GM12878 (cell line): ENCODE results near the gene ZCRB1. TPM values are rescaled to one million over a fixed set of nuclear protein-coding genes. Genes with fewer than 3 reads are reported as not detected.
A peak's percentile ranks its signal among the peaks of the same experiment; 100 is the strongest.

Experiments
- ATF7 ChIP-seq: fragments of 450-650 bp; IDR thresholded peaks from 2 replicates; pipeline ENCODE4 v1.6.1; 2016; ENCODE audit warnings: low read depth, mild to moderate bottlenecking
- BMI1 ChIP-seq: fragments of 450-650 bp; IDR thresholded peaks from 2 replicates; pipeline ENCODE4 v1.6.1; 2016; ENCODE audit warnings: mild to moderate bottlenecking, moderate library complexity, borderline replicate concordance
- CBX5 ChIP-seq: sonication (generic); IDR thresholded peaks from 2 replicates; pipeline ENCODE4 v1.6.1; 2016; ENCODE audit warnings: low read depth, moderate library complexity, mild to moderate bottlenecking, inconsistent platforms
- CEBPB ChIP-seq, 2 experiments: fragments of 150-350 bp in 1 of 2; IDR thresholded peaks; 2 replicates each; pipeline ENCODE4 v1.6.1; 2012 to 2014; ENCODE audit warnings: low read depth in 2 of 2, low read length in 2 of 2, borderline replicate concordance in 1 of 2, inconsistent platforms in 1 of 2
- CHD2 ChIP-seq: IDR thresholded peaks from 2 replicates; pipeline ENCODE4 v1.6.1; 2011; ENCODE audit warnings: low read depth, low read length, improper control_type of control experiment, borderline replicate concordance
- DPF2 ChIP-seq: fragments of 450-650 bp; IDR thresholded peaks from 2 replicates; pipeline ENCODE4 v1.6.1; 2017; ENCODE audit warnings: mild to moderate bottlenecking
- EP300 ChIP-seq, 2 experiments: fragments of 150-350 bp in 1 of 2; IDR thresholded peaks; 2 replicates each; pipeline ENCODE4 v1.6.1; 2011 to 2012; ENCODE audit warnings: low read depth in 2 of 2, low read length in 2 of 2, borderline replicate concordance in 1 of 2, improper control_type of control experiment in 1 of 2, inconsistent platforms in 1 of 2; ENCODE audit not compliant: control insufficient read depth in 1 of 2
- FOXM1 ChIP-seq: IDR thresholded peaks from 2 replicates; pipeline ENCODE4 v1.6.1; 2012; ENCODE audit warnings: low read depth, mild to moderate bottlenecking, inconsistent platforms, low read length, moderate library complexity
- HDAC6 ChIP-seq: fragments of 200-600 bp; sonication (generic); IDR thresholded peaks from one replicate; pipeline ENCODE4 v1.8.0; 2017; ENCODE audit warnings: antibody characterized with exemption; ENCODE audit not compliant: unreplicated experiment
- IKZF2 ChIP-seq, 2 experiments: fragments of 450-650 bp; IDR thresholded peaks; 2 replicates each; pipeline ENCODE4 v1.6.1; 2017; ENCODE audit warnings: mild to moderate bottlenecking in 2 of 2, moderate library complexity in 2 of 2
- JUND ChIP-seq: IDR thresholded peaks from 2 replicates; pipeline ENCODE4 v1.6.1; 2012; ENCODE audit warnings: low read depth, mild to moderate bottlenecking, low read length, improper control_type of control experiment, moderate library complexity
- NFYA ChIP-seq: IDR thresholded peaks from 2 replicates; pipeline ENCODE4 v1.6.1; 2011; ENCODE audit warnings: low read depth, mild to moderate bottlenecking, low read length, improper control_type of control experiment, borderline replicate concordance
- RBBP5 ChIP-seq: fragments of 200-600 bp; sonication (generic); conservative IDR thresholded peaks from 2 replicates; pipeline ENCODE4 v1.6.1; 2016
- RELB ChIP-seq: fragments of 450-650 bp; IDR thresholded peaks from 2 replicates; pipeline ENCODE4 v1.6.1; 2017; ENCODE audit warnings: low read depth, mild to moderate bottlenecking, moderate library complexity
- SMAD1 ChIP-seq: fragments of 450-650 bp; IDR thresholded peaks from 2 replicates; pipeline ENCODE4 v1.6.1; 2018; ENCODE audit warnings: mild to moderate bottlenecking, low read depth; ENCODE audit not compliant: partially characterized antibody
- STAT3 ChIP-seq: IDR thresholded peaks from 2 replicates; pipeline ENCODE4 v1.6.1; 2011; ENCODE audit warnings: low read depth, low read length, improper control_type of control experiment
- TCF7 ChIP-seq: IDR thresholded peaks from 2 replicates; pipeline ENCODE4 v1.6.1; 2014; ENCODE audit warnings: antibody characterized with exemption, borderline replicate concordance
- ZNF622 ChIP-seq: fragments of 450-650 bp; IDR thresholded peaks from 2 replicates; pipeline ENCODE4 v1.6.1; 2017; ENCODE audit warnings: mild to moderate bottlenecking, inconsistent platforms
- polyA plus RNA-seq, 11 experiments: library from polyadenylated mRNA; depleted of rRNA in 4 of 11; unstranded in 6 of 11; stranded (reverse) in 5 of 11; fragments of >200 nt; fragmentation: Nextera tagmentation in 4 of 11; fragmentation: Illumina TruSeq in 1 of 11; extraction: Ambion mirVana in 4 of 11; extraction: Trizol in 1 of 11; gene quantifications; 1 replicate in 1 of 11; 2 replicates in 10 of 11; pipeline versions ENCODE4 v1.2.1 to v1.2.3, GENCODE V29; 2011 to 2016; ENCODE audit warnings: inconsistent platforms in 2 of 11, missing spikeins in 2 of 11, low read depth in 1 of 11
- total RNA-seq, 4 experiments: library from RNA; depleted of rRNA in 3 of 4; stranded (reverse); fragments of >200 nt in 3 of 4; fragmentation: Illumina TruSeq in 1 of 4; extraction: Trizol in 1 of 4; gene quantifications; 2 replicates each; pipeline versions ENCODE4 v1.2.1 to v1.2.3, GENCODE V29; 2013 to 2021
- TF ChIP-seq, protein P1 (sequence below): fragments of 450-650 bp; IDR thresholded peaks from 2 replicates; pipeline ENCODE4 v1.6.1; 2016; ENCODE audit warnings: mild to moderate bottlenecking
- TF ChIP-seq, protein P2 (sequence below): fragments of 150-350 bp; IDR thresholded peaks from 2 replicates; pipeline ENCODE4 v1.6.1; 2016; ENCODE audit warnings: low read depth, low read length
- TF ChIP-seq, protein P3 (sequence below): fragments of 450-650 bp; conservative IDR thresholded peaks from 2 replicates; pipeline ENCODE4 v1.6.1; 2017; ENCODE audit warnings: mild to moderate bottlenecking, moderate library complexity

Gene ZCRB1
- total and polyA plus RNA-seq, 10 of the 15 experiments (the other 5 are each of a cell fraction or from before 2014, with no cell fraction given) = 43.3 to 178 (median 88.6) TPM

DNA sequence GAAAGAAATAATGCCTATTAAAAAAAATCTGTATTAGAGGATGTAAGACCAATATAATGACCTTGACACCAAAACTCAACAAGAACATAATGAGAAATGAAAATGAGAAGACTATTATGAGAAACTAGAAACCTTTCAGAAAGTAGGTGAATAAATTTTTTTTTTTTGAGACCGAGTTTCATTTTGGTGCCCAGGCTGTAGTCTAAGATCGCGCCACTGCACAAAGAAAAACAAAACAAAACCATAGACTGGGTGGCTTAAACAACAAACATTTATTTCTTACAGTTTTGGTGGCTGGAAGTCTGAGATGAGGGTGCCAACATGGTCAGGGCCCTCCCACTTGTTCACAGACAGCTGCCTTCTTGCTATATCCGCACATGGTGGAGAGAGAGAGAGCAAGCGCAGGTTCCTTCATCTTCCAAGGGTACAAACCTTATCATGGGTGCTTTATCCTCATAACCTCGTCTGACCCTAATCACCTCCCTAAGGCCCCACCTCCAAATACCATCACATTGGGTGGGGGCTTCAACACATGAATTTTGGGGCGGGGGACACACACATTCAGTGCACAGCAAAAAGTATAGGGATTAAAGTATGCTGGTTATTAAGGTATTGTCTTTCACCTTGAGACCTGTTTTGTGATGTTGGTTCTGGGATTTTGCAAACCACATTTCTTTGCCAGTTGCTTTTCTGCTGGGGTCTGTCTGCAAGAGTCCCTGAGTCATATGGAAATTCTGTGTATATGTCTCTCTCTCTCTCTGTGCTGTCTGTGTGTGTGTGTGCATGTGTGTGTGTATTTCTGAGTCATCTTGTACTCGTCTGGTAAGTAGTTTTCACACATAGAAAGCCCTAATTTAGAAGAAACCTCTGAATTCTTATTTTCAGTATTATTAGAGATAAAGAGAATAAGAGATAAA is 26.2 kb downstream of the ZCRB1 start (continued):
- TF ChIP-seq, protein P1, sequence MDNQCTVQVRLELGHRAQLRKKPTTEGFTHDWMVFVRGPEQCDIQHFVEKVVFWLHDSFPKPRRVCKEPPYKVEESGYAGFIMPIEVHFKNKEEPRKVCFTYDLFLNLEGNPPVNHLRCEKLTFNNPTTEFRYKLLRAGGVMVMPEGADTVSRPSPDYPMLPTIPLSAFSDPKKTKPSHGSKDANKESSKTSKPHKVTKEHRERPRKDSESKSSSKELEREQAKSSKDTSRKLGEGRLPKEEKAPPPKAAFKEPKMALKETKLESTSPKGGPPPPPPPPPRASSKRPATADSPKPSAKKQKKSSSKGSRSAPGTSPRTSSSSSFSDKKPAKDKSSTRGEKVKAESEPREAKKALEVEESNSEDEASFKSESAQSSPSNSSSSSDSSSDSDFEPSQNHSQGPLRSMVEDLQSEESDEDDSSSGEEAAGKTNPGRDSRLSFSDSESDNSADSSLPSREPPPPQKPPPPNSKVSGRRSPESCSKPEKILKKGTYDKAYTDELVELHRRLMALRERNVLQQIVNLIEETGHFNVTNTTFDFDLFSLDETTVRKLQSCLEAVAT = peak; percentile 60; the same call in 1 of the 2 replicates
- TF ChIP-seq SMAD1 (peak; percentile 35), ZNF622 (no peak), CEBPB (IDR thresholded peaks at IDR 0.05; ENCODE audit: borderline replicate concordance in 1 of 2, low read depth in 2 of 2, low read length in 2 of 2) (peak in 1 of 2 experiments; percentile 85; a peak in 1 of 4 replicates), RELB (peak; percentile 80), RBBP5 (no peak), FOXM1 (peak; percentile 94), NFYA (no peak), JUND (peak; percentile 93), HDAC6 (peak; percentile 37), DPF2 (peak; percentile 98), STAT3 (peak; percentile 97; the same call in 1 of the 2 replicates), BMI1 (peak; percentile 87), TCF7 (peak; percentile 90), CHD2 (peak; percentile 54; the same call in 1 of the 2 replicates), IKZF2 (IDR thresholded peaks at IDR 0.05) (peak; percentile 98 to 99), ATF7 (peak; percentile 94), EP300 (IDR thresholded peaks at IDR 0.05; ENCODE audit: borderline replicate concordance in 1 of 2, control insufficient read depth in 1 of 2, low read depth in 2 of 2, low read length in 2 of 2) (peak; percentile 96 to 97), CBX5 (peak; percentile 91; the same call in 1 of the 2 replicates)
- TF ChIP-seq, protein P2, sequence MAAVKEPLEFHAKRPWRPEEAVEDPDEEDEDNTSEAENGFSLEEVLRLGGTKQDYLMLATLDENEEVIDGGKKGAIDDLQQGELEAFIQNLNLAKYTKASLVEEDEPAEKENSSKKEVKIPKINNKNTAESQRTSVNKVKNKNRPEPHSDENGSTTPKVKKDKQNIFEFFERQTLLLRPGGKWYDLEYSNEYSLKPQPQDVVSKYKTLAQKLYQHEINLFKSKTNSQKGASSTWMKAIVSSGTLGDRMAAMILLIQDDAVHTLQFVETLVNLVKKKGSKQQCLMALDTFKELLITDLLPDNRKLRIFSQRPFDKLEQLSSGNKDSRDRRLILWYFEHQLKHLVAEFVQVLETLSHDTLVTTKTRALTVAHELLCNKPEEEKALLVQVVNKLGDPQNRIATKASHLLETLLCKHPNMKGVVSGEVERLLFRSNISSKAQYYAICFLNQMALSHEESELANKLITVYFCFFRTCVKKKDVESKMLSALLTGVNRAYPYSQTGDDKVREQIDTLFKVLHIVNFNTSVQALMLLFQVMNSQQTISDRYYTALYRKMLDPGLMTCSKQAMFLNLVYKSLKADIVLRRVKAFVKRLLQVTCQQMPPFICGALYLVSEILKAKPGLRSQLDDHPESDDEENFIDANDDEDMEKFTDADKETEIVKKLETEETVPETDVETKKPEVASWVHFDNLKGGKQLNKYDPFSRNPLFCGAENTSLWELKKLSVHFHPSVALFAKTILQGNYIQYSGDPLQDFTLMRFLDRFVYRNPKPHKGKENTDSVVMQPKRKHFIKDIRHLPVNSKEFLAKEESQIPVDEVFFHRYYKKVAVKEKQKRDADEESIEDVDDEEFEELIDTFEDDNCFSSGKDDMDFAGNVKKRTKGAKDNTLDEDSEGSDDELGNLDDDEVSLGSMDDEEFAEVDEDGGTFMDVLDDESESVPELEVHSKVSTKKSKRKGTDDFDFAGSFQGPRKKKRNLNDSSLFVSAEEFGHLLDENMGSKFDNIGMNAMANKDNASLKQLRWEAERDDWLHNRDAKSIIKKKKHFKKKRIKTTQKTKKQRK = no peak
- TF ChIP-seq, protein P3, sequence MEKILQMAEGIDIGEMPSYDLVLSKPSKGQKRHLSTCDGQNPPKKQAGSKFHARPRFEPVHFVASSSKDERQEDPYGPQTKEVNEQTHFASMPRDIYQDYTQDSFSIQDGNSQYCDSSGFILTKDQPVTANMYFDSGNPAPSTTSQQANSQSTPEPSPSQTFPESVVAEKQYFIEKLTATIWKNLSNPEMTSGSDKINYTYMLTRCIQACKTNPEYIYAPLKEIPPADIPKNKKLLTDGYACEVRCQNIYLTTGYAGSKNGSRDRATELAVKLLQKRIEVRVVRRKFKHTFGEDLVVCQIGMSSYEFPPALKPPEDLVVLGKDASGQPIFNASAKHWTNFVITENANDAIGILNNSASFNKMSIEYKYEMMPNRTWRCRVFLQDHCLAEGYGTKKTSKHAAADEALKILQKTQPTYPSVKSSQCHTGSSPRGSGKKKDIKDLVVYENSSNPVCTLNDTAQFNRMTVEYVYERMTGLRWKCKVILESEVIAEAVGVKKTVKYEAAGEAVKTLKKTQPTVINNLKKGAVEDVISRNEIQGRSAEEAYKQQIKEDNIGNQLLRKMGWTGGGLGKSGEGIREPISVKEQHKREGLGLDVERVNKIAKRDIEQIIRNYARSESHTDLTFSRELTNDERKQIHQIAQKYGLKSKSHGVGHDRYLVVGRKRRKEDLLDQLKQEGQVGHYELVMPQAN = 0 out of 2 replicates have a peak, but pooled peaks have one; percentile 25
